GM11168 (cell line): ENCODE measurements around the gene EPB41L4B.

Experiments
- in situ Hi-C: fragments of 300-500 bp; cut with MboI; formaldehyde crosslinking; loops from one replicate; pipeline ENCODE4 v1.12.0; 2022; ENCODE audit warnings: low sequenced_read_pairs; ENCODE audit not compliant: unreplicated experiment

The EPB41L4B gene

GRCh38 chr9:109214414-109214813, 106.4 kb downstream of the EPB41L4B start:
- in situ Hi-C loops, result no loop called here

DNA sequence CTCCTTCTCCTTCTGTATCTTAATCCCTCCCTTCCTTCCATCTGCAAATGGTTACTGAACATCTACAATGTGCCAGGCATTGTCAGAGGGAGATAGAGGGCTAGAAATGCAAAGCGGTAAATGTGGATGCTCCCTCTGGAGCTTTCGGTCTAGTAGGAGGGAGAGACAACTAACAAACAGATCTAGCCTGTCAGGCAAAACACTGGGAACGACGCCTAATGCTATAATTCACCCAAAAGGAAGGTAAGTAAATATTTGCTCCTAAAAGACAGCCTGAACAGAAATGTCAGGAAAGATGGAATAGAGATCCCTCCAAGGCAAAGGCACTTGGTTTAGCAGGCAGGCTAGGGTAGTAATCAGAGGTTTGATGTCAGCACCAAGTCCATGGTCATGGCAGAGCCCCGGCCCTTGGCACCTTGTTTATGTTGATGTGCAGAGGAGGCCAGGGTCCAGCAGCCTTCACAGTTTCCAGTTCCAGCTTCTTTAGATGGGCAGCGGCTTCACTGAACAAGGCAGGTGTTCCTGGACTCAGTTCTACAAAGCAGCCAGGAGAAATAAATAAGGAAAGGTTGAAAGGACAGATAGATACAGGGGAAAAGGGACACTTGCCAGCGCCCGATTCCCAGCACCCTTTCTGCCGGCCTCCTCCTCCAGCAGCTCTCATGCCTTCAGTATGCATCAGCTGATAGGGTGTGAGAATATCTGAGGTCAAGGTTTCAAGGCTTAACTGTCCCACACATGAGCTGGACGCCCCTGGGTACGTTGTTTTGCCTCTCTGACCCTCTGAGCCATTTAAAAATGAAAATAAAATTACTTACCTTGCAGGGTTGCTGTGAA, 107.4 kb downstream of the EPB41L4B start:
- in situ Hi-C loops, result no loop called here

- in situ Hi-C loops, result no loop called here
Measured at GRCh38 chr9:109212768-109213167, 108.1 kb downstream of the EPB41L4B start.

GRCh38 chr9:109206670-109207069, 114.2 kb downstream of the EPB41L4B start:
- in situ Hi-C loops, result no loop called here

DNA sequence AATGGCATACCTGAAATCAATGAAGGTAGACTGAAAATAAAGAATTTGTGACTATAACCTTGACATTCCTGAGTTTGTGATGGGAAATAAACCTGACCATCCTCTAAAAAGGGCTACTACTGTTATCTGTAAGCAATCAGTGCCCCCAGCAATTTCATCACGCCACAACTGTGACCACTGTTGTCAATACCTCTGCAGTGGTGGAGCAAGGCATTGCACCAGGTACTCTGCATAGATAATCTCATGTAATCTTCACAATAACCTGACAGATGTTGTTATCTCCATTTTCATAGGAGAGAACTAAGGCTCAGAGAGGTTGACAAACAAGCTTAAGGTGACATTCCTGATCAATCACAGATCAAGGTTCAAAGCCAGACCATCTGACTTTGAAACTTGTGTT, 115.3 kb downstream of the EPB41L4B start:
- in situ Hi-C loops, result no loop called here

DNA sequence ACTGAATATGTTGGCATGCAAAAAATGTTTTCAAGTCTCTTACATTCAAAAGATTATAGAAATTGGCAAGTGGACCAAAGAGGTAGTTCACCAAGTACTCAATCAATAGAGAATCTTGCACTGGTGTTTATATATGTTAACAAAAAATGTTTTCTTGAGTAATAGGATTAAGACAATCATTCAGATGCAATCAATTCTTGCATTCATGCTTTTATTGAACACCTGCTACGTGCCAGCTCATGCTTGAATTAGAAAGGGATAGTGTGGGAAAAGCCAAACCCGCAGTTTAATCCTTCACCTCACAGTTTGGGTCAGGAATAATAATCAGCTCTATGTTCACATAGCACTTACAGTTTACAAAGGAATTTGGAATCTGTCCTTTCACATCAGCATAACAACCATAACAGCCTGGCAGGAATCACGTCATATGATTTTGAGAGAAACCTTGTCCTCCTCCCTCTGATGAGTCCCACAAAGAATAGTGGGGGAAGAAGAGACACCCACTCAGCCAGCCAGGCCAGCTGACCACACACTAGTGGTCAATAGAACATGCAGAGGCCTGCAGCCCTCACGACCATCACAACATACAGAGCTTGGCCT, 117.0 kb downstream of the EPB41L4B start:
- in situ Hi-C loops, result no loop called here

- in situ Hi-C loops, result no loop called here
Measured at GRCh38 chr9:109199676-109200075, 121.2 kb downstream of the EPB41L4B start.

DNA sequence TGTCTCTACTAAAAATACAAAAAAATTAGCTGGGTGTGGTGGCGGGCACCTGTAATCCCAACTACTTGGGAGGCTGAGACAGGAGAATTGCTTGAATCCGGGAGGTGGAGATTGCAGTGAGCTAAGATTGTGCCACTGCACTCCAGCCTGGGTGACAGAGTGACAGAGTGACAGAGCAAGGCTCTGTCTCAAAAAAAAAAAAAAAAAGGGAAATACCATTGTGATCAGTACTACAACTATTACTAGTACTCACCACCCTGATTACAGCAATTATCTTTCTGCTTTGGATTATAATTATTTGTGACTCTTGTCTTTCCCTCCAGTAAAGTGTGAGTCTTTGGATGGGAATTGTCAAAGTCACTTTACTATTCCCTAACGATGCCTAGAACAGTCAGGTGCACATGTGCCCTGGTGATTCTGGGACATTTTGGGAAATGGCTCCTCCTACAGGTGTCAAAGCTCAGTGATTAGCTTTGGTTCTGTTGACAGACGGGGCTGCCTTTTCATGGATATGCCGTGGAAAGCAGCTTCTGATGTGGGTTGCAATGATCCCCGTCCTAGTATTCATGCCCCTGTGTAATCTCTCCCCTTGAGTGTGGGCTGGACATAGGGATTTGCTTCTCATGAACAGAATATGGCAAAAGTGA, 122.0 kb downstream of the EPB41L4B start:
- in situ Hi-C loops, result no loop called here

- in situ Hi-C loops, result no loop called here
Measured at GRCh38 chr9:109193974-109194556, 126.8 kb downstream of the EPB41L4B start.

DNA sequence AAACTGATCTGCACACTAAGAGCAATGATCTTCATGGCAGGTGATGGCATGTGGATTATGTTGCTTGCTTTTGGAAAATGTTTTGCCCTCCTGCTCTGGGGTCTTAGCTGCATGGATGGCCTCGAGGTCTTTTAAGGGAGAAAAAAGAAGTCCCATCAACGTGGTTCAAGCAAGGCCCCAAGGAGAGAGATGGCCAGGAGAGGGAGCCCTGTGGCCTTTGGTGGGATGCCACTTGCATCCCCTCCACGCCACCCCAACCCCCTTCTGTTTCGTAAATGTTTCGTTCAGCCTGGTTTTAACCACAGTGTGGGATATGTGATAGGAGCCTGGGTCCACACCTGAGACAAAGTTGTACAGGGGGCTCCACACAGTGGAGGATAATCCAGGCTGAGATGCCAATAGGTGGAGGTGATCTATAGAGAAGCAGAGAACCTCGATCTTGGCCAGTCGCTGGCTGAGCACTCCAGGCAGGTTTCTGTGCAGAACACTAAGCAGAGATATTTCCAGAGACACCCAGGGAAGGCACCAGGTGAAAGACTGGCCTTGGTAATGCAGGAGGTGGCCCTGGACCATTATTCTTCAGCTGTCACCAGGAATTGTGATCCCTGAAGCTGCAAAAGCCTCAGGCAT, 128.0 kb downstream of the EPB41L4B start:
- in situ Hi-C loops, result no loop called here

- in situ Hi-C loops, result no loop called here
Measured at GRCh38 chr9:109191746-109192145, 129.1 kb downstream of the EPB41L4B start.

DNA sequence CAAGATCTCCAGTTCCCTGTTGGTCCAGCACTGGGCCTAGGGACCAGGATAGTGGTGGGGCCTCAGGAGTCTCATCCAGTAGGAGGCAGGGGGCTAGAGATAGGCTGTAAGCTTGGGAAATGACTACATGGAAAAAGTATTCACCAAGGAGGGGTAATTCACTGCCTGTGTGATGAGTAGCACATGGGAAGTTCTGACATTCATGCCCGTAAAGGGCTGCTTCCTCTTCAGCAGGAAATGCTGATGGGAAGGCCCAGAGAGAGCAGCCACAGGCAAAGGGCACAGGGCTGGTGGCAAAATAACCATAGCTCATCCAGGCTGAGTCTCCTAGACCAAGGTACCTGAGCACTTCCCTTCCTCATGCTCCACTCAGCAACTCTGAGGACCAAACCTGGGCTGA, 130.7 kb downstream of the EPB41L4B start:
- in situ Hi-C loops, result no loop called here

- in situ Hi-C loops, result no loop called here
Measured at GRCh38 chr9:109186857-109187520, 133.9 kb downstream of the EPB41L4B start.

DNA sequence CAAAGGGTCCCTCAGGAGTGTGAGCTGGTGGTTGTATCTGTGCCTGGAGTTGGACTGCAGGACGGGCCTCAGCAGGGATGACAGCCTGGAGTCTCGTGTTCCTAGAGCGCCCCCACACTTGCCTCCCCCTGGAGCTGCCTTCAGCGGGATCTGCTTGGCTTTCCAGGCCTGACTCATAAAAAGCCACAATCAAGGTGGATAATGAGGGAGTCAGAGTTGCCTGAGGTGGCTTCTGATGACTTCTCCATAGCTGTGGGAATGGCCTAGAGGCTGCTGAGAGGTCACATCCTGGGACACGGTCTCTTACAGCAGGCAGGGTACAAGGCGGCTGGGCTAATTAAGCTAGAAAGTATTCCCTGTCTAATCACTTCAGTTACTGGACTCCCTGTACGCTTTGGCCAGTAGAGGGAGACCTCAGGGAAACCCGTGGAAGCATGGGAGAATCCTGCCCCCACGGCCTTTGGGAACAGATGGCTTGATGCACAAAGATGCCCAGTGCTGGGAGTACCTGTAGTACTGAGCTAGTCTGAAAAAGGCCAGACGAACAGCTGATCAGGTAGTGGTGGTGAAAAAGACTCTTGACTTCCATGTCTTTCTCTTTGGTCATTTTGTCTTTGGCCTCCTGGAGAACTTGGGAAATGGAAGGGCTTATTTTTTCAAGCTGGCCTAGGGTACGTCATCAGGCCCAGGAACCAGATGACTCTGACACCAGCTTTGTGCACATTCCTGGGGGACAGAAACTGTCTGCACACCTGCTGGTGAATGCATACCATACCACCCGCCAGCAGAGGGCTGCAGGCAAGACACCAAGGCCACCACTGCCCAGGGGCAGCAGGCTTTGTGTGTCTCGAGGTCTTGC, 137.7 kb downstream of the EPB41L4B start:
- in situ Hi-C loops, result no loop called here

GRCh38 chr9:109182550-109182939, 138.3 kb downstream of the EPB41L4B start:
- in situ Hi-C loops, result no loop called here

DNA sequence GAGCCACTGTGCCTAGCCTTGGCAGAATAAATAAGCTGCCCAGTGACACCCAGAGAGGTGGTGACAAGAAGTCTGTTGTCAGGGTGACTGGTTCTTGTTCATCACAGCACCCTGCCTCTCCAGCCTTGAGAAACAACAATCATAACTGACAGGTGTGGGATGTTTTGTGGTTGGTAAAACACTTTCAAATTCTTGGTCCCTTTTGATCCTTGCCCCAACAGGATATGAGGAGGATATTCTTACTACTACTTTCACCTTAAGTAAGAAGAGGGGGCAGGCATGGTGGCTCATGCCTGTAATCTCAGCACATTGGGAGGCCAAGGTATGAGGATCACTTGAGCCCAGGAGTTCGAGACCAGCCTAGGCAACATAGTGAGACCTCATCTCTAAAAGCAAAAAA, 139.6 kb downstream of the EPB41L4B start:
- in situ Hi-C loops, result no loop called here

GRCh38 chr9:109179801-109180523, 140.9 kb downstream of the EPB41L4B start:
- in situ Hi-C loops, result no loop called here

GRCh38 chr9:109176963-109177362, 143.9 kb downstream of the EPB41L4B start:
- in situ Hi-C loops, result no loop called here

DNA sequence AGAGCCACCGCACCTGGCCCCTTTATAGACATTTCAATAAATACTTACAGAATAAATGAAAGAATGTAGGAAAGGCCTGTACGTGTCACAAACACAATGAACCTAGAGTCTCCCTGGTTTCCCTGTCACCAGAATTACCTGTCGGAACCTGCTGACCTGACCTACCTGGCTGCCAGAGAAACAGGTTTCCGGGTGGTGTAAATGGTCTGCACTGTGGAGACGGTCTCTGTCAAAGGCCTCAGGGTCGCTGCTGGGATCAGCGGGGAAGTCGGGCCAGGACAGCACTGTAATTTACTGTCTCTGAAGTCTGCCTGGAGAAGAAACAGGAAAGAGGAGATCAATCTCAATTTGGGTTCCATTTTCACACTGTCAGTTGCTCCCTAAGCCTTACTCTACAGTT, 144.5 kb downstream of the EPB41L4B start:
- in situ Hi-C loops, result no loop called here
